22Rv1 (cell line): ENCODE measurements around the gene ZNF286A.

Experiments used
- ZFX ChIP-seq: fragments of 450-650 bp; IDR thresholded peaks from 2 replicates; pipeline ENCODE4 v1.6.1; 2017; ENCODE audit warnings: antibody characterized with exemption, borderline replicate concordance
- TF ChIP-seq, protein P1 (sequence below): fragments of 450-650 bp; IDR thresholded peaks from 2 replicates; pipeline ENCODE4 v1.5.1; 2017; ENCODE audit warnings: mild to moderate bottlenecking

DNA sequence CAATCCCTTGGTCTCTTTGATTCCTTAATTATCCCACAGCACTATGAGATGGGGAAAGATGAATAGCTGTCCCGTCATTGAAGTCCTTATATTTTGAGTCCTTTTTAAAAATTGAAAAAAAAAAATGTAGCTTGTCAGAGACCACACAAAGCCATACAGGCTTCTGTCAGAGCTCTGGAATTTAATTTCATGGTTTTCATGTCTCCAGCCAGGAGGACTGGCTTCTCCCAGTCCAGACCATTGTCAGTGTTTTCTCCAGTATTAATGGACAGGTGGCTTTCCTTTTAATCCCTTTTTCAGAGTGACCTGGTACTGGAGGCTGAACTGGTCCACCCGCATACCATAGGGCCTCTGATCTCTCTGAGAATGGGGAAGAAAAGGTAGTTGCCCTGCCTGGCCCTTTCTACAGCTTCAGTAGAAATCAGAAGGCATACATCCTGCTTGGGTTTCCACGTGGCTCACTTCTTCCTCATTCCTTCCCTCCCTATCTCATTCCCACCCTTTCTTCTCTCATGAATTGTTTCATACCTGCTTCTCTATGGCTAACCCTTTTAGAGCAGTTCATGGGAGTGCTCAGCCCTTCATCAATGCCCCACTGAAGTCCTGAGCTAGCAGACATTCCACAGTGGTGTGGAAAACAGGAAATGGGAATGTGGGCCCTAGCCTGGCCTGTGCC is 44.5 kb upstream of the ZNF286A start:
- TF ChIP-seq, protein P1, sequence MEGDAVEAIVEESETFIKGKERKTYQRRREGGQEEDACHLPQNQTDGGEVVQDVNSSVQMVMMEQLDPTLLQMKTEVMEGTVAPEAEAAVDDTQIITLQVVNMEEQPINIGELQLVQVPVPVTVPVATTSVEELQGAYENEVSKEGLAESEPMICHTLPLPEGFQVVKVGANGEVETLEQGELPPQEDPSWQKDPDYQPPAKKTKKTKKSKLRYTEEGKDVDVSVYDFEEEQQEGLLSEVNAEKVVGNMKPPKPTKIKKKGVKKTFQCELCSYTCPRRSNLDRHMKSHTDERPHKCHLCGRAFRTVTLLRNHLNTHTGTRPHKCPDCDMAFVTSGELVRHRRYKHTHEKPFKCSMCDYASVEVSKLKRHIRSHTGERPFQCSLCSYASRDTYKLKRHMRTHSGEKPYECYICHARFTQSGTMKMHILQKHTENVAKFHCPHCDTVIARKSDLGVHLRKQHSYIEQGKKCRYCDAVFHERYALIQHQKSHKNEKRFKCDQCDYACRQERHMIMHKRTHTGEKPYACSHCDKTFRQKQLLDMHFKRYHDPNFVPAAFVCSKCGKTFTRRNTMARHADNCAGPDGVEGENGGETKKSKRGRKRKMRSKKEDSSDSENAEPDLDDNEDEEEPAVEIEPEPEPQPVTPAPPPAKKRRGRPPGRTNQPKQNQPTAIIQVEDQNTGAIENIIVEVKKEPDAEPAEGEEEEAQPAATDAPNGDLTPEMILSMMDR = no peak
- no peak for TF ChIP-seq ZFX
